LoVo (cell line): ENCODE measurements around the gene LRRC75B.
"Not testable (repeated sequence)": the region's sequence is repeated elsewhere in the genome, so short reads cannot be mapped to it uniquely, and the experiment has no call there.

Experiments used
- DNase-seq: peaks from one replicate; pipeline ENCODE4 v3.0.0-alpha.2; 2016; ENCODE audit warnings: low spot score

The LRRC75B gene

DNA sequence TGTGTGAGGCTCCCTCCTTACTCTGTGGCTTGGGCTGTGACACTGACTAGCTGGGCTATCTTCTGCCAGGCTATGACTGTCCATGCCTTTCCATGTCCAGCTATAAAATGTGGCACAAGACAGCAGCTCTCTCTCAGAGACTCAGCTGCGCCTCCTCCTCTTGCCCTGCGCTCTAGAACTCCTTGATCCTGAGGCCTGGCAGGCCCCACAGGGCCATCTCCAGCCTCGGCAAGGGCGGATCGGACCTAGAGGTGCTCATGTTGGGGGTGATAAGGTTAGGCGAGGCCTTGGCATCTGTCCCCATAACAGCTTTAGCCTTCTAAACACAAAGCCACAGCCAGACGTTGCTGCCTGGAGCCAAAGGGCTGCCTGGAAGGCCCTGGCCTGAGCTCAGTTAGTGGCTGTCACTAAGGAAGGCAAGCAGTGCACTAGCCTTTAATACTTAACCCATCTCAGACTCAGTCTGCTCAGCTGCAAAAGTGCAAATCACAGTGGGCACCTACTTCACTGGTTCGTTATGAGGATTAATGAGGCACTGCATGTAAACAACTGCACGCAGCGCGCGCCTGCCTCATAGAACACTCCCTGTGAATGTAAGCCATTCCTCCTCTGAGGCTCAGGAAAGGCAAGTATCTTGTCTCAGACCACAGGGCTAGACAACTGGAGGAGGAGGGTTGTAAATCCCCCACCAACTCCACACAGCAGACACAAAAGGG lies 39.1 kb downstream of the LRRC75B start:
- DNase-seq: no peak

DNA sequence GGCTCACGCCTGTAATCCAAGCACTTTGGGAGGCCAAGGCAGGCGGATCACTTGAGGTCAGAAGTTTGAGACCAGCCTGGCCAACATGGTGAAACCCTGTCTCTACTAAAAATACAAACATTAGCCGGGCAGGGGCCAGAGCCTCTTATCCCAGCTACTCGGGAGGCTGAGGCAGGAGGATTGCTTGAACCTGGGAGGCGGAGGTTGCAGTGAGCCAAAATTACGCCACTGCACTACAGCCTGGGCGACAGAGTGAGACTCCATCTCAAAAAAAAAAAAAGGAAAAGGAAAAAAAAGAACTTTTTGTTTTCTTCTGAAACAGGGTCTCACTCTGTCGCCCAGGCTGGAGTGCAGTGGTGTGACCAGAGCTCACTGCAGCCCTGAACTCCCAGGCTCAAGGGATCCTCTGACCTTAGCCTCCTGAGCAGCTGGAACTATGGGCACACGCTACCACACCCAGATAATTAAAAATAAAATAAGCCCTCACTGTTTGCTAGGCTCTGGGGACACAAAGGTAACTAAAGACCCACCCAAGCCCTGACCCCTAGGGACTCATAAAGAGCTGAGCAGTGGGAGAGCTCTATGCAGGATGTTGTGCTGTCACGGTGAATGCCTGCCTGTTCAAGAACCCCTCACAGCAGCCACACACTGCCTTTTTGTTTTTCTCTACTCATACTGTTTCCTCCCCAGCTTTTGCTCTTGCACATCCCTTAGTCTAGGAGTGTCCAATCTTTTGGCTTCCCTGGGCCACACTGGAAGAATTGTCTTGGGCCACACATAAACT lies 40.2 kb downstream of the LRRC75B start:
- DNase-seq: not testable (repeated sequence)

DNA sequence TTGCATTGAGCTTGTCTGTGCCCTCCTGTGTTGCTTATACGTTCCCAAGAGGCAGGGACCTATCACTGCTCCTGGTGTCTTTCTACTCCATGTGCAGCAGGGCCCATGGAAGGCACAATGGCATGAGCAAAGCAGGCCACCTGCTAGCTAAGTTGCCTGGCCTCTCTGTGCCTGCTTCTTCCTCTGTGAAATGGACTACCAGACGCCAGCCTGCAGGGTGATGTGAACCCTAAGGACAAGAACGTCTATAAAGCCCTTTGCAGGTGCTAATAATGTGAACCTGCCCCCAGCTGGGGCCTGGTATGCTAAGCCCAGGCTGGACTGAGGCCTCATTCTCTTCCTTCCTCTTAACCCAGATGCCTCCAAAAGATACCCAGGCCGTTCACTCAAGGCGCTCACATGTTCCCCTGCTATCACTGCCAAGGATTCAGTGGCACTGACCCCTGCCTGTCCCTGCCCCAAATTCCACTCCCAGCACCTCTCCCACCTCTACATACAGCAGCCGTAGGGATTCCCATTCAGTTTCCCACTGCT lies 41.9 kb downstream of the LRRC75B start:
- DNase-seq: no peak

DNA sequence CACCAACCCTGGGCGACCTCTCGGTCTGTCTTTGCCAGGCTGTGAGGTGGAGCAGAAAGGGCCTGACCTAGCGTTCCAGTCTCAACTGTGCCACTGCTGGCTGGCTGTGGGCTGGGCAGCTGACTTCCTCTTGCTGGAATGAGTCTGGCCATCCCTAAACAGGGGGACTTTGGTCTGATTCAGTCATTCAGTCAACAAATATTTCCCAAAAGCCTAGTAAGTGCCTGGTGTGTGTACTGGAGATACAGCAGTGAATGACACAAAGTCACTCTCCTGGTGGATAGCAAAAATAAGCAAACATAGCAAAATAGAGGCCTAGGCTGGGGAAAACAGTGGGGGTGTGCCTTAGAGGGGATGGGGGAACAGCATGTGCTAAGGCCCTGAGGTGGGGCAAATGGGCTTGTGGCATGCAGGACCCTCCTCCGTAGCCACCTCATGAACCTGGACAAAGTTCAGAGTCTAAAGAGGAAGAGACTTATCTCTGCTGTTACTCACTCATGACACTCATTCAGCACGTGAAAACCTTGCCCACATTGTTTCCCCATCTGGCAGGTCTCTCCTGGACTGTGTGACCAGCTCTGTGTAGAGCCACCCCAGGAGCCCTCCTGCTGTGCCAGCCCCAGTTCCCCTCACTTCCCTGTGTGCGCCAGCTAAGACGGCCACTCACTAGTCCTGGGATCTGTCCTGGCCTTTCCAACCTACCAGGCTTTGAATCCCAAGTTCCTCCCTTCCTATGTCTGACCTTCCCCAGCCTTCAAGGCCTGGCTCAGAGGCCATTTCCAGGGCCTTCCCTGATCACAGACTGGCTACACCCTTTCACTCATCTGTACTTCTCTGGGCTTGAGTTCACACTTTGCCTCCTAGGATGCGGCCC lies 42.6 kb downstream of the LRRC75B start:
- DNase-seq: peak; percentile 38

DNA sequence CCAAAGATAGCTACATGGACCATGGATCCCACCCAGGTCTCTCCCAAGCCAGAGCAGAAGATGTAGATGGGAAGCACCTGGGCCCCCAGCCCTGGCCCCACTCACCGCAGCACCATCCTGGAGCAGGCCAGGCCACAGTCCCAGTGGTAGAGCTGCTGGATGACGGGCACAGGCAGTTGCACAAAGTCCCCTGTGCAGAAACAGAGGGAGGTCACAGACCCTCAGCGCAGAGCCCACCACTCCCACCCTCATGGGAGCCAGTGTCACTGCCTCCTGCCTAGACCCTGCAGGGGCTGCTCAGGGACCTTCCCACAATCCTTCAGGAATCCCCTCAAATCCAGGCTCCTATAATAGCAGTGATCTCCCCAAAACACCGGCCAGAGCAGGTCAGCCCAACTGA lies 44.1 kb downstream of the LRRC75B start:
- DNase-seq: no peak

DNA sequence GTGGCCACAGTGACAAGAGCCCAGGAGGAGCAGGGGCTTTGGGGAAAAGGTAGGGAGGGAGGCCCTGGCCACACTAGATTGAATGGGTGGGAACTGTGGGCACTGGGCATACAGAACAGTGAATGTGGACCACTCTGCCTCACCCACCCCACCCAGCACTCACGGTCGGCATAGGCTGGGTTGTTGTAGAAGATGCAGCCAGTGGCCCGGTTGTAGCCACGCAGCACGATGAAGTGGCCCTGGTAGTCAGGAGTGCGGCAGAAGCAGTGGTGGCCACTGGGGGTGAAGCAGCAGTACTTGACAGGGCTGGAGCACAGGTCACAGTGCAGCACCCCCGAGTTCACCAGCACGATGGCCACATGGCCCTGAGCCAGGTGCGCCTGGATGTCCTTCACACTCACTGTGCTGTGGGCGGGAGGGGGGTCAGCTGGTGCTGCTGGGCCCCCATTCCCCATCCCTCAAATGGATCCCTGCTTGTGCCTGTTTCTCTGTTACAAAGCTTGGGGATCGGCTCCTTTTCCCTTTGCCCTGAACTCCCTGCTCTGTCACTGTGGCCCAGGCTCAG lies 49.1 kb downstream of the LRRC75B start:
- no peak for DNase-seq

DNA sequence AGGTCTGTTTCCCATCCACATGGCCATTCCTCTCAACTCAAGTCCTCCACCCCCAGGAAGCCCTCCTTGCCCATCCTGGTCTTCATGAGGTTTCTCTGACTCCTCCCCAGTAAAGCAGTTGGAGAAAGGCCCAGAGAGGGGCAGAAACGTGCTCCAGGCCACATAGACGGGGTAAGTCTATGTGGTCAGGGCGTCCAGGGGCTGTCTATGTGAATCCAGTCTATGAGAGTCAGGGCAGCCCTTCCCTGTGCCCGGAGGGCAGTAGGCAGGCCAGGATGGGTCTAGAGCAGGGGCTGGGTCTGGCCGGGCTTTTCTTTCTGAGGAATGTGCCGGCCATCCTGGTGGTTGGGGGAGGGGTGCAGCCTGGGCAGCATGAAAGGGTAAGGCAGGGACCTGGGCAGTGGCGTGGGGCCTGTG lies 49.7 kb downstream of the LRRC75B start:
- DNase-seq: no peak

DNA sequence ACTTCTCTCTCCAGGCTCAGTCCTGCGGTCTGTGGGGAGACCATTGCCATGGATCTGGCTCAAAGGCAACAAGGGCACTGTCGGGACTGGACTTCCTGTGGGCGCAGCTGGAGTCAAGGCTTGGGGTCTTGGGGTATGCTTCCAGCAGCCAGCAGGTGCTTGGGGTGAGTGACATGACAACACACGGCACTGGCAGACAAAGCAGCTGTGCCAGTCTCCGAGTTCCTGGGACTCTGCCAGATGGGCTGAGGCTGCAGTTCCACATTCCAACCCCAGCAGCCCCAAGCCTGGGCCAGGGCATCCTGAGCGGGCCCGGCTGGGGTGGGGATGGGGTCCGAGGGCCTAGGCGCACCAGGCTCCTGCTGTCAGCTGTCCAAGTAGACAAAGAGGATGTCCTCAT lies 50.2 kb downstream of the LRRC75B start:
- DNase-seq: no peak

DNA sequence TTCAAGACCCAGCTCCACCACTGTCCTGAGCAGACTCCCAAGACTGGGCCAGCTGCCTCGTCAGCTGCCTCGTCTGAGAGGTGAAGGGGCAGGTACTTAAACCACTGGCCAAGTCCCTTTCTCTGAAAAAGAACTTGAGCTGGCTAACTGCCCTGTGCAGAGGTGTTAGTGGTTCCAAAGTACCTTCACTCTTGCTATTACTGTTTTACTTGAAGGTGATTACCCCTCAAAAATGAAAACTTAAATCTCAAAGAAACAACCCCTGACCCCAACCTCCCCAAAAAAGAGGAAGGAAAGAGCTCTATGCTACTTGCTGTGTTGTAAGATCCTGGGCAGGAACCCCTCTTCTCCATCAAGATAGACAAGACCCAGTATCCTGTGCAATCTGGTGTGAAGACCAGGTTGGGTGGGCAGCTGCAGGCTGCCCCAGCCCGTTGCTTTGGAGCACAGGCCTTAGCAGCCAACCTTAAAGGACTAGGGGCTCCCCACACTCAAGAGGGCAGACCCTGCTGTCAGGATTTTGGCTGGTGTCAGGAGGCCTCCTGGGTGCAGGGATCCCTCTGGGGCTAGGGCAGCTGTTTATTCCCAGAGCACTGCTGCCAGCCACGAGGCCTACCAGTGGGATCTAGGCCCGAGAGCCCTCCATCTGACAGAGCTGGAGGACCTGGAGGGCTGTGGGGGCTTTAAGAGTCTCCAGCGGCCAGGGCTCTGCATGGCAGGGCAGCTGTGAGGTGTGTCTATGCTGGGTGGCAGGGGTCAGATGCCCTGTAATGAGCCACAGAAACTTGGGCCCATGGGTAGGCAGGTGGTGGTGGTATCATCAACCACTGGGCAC lies 51.0 kb downstream of the LRRC75B start:
- no peak for DNase-seq

DNA sequence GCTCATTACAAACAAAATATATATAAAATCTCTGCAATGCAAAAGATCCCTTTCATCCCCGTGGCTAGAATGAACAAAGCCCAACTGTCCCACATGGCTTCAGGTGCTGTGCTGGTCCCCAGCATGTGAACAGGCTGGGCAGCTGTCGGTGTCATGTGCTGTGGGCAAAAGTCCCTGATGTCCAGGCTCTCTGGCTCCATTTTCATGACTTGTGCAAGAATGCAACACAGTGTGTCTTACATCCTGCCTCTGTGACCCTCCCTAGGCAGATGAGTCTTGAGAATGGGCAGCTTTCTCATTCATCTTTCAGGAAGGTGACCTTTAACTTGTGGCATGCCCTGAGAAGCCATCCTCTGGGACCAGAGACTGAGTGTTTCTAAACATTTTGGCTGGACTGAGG lies 52.4 kb downstream of the LRRC75B start:
- no peak for DNase-seq

DNA sequence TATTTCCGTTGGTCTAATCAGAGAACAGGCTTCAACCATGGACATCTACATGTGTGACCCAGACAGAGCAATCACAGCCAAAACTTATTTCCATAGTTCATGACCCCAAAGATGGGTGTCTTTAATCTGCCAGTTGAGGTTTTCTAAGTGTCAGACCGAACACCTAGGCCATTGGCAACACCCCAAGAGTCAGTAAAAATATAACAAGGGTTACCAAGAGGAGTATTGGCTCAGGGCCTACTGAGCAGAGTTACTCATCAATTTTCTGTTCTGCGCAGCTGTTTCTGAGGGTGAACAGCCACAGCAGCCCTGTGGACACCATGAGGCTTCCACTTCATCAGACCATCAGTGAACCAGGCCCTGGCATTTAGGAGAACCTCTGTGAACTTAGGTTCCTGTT lies 56.8 kb downstream of the LRRC75B start:
- no peak for DNase-seq
